Right lobe of liver (tissue), 4 donors: Measurements from ENCODE around the gene TIGAR.

Experiments
- CTCF ChIP-seq, 4 donors: fragments of 200-600 bp in 3 of 4; fragments of 450-650 bp in 1 of 4; IDR thresholded peaks; one replicate each; pipeline versions ENCODE4 v1.5.1 to v1.8.0; 2016 to 2022; ENCODE audit warnings: antibody characterized with exemption in 4 of 4, mild to moderate bottlenecking in 2 of 4
- POLR2A ChIP-seq: fragments of 450-650 bp; IDR thresholded peaks from one replicate; pipeline ENCODE4 v1.6.1; 2017; ENCODE audit warnings: antibody characterized with exemption, mild to moderate bottlenecking
- donor health status: DM: no; HTN: no; CAD: no.
- donor health status: DM: no; HTN: no; CAD: no.
- donor health status: DM: no; HTN: yes; CAD: no.

GRCh38 chr12:4331221-4331620 is 10.2 kb downstream of the TIGAR start:
- TF ChIP-seq POLR2A, result no peak
- no peak for TF ChIP-seq CTCF (IDR thresholded peaks at IDR 0.05)
